GM21381 (cell line): ENCODE data around the gene CD82.
"Not testable (repeated sequence)": the region's sequence is repeated elsewhere in the genome, so short reads cannot be mapped to it uniquely, and the experiment has no call there.

Experiments used
- ATAC-seq: cut with Tn5 transposase; IDR thresholded peaks from one replicate; pipeline ENCODE4 v1.9.1; 2021; ENCODE audit warnings: mild to moderate bottlenecking, moderate library complexity; ENCODE audit not compliant: unreplicated experiment

The CD82 gene

DNA sequence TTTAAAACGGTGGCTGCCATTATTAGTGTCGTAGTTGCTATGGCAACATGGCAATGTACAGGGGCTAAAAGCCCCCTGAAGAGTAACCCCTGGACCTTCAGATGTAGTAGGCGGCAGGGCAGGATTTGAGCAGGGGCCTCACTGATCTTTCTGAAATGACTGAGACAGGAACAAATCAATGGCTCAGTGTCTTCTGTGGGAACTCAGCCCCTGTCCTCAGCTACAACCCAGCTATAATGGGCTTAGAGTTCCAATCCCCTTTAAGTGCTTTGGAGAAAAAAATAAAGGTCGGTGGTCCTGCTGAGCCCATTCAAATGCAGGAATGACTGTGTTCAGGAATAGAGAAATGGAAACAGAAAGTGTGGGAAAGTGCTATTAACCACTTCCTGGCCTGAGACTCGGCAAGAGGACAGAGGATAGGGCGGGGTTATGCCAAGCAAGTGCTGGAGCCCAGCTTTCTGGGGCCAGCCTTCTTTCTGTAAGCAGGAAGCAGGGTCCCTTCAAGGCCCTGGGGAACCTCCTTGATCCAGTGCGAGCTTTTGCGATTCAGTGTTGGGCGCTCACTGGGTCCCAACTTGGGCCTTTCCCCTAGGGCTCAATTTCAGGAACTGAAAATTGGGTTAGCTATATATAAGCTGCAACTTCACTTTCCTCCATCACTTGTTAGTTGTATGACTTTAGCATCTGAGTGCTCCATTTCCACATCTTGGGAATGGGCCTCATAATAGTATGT, 6.1 kb upstream of the CD82 start:
- ATAC-seq = peak; percentile 77

DNA sequence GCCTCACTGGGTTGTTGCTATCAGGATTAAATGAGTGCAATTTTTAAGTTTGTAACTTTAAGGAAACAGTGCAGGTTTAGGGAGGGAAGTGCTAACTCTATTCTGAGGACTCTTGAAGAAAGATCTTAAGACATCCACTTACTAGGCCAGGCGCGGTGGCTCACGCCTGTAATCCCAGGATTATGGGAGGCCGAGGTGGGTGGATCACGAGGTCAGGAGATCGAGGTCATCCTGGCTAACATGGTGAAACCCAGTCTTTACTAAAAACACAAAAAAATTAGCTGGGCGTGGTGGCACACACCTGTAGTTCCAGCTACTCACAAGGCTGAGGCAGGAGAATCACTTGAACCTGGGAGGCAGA, 5.5 kb upstream of the CD82 start:
- not testable (repeated sequence) for ATAC-seq

DNA sequence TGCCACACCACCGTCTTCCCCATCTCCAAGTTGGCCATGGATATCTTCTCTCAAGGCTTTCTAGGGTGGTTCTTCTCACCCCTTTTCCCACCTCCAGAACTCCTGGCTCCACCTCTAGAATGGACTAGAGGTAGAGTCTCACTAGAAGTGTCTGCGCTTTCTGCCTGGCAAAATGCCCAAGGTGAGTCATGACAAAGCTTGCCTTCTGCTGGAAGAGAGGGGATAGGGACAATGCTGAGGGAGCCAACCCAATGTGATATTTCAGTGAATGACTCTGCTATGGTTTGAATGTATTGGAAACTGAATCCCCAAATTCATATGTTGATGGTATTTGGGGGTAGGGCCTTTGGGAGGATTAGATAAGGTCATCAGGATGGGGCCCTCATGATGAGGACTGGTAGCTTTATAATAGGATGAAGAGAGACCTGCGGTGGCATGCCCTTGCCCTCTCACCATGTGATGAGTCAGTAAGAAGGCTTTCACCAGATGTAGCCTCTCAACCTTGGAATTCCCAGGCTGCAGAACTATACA, 4.1 kb upstream of the CD82 start:
- no peak for ATAC-seq

DNA sequence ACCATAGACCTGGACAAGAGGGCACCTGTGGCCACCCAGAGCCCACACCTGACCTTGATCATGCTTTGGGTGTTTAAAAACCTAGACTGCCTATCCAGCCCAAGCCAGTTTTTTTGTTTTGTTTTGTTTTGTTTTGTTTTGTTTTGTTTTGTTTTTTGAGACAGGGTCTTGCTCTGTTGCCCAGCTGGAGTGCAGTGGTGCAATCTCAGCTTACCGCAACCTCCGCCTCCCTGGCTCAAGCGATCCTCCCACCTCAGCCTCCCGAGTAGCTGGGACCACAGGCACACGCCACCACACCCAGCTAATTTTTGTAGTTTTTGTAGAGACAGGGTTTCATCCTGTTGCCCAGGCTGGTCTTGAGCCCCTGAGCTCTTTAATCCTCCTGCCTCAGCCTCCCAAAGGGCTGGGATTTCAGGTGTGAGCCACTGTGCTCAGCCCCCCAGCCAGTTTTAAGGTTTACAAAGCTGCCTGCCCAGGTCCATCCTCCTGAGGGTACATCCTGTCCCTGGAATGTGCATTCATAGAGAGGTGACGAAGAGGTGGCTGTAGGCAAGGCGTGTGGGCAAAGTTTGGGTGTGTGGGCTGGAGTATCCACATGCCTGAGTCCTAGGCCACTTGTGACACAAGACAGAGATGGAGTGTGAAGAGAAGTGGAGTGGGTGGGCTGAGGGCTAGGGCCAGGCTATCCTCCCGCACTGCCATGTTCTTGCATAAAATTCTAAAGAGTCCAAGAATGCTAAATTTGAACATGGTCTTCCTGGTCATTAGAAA, 3.3 kb upstream of the CD82 start:
- no peak for ATAC-seq

DNA sequence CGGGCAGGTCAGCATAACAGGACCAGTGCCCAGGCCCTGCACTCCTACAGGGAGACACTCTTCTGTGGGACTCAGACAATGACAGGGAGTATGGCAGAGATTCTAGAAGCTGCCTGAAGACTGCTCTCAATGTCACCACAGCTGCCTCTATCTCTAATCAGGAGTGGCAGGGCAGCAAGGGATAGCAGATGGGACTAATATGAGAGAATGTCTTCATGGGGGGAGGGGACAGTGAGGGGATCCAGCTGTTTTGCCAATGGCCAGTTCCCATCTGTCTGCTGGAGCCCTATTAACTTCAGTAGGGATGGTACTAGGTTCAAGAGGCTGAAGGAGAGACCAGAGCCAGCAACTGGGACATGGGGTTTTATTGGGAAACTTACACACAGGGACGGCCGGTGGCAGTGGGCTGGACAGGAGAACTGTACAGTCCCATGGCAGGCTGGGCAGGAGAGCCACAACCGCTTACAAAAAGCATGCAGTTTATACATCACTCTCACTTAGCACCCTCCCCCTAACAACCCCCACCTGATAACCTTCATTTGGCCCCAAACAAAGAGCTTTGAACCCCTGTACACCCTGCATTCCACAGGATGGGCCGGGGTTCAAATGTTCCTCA, 2.5 kb upstream of the CD82 start:
- no peak for ATAC-seq

DNA sequence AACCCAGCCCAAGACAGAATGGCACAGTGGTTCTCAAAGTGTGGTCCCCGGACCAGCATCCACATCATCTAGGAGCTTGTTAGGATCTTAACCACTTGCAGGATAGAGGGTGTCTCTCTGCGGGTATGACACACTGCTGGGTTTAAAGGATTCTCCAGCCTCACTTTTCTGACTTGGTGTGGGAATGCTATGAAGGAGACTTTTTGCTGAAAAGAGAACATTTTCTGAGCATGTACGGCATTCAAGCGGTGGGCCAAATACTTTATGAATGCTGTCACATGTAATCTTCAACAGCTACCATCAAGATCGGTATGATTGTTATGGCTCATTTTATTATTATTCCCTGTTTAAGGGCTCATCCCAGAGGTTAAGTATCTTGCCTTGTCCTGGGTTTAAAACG, 1.8 kb upstream of the CD82 start:
- no peak for ATAC-seq

DNA sequence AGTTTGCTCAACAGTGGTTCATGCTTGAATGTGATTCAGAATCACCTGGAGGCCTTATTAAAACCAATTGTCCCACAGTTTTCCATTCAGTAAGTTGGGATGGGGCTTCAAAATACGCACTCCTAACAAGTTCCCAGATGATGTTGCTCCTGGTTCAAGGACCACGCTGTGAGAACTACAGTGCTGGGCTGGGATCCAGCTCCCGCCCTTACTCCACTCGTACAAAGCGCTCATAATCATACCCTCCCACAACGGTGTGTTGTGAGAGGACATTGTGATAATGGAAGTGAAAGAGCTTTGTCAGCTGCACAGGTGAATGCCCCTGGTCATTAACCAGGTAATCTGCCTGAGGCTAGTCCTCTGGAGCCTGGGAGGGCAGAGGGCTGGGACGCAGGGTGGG, 1.3 kb upstream of the CD82 start:
- ATAC-seq = no peak

DNA sequence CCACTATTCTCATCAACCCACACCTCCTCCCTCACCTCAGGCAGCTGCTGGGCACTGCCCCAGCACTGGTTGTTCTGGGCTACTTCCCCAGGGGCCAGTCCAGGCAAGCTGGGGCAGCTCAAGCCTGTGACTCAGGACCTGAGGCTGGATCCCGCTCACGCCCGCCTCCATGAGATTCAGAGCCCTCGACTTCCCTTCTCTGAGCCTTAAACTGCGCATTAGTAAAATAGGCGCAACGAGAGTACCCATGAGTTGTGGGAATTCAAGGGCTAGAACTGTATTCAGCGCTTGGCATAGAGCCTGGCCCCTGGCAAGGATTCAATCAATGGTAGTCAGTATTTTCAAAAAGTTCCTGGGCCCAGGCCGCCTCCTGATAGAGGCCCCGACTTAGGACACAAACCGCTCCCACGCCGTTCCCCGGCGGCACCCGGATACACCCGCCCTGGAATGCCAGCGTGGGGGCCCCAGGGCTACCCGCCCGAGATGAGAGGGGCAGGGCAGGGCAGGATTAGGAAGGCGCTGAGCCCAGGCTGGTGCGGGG, 723 bp upstream of the CD82 start:
- ATAC-seq = no peak

DNA sequence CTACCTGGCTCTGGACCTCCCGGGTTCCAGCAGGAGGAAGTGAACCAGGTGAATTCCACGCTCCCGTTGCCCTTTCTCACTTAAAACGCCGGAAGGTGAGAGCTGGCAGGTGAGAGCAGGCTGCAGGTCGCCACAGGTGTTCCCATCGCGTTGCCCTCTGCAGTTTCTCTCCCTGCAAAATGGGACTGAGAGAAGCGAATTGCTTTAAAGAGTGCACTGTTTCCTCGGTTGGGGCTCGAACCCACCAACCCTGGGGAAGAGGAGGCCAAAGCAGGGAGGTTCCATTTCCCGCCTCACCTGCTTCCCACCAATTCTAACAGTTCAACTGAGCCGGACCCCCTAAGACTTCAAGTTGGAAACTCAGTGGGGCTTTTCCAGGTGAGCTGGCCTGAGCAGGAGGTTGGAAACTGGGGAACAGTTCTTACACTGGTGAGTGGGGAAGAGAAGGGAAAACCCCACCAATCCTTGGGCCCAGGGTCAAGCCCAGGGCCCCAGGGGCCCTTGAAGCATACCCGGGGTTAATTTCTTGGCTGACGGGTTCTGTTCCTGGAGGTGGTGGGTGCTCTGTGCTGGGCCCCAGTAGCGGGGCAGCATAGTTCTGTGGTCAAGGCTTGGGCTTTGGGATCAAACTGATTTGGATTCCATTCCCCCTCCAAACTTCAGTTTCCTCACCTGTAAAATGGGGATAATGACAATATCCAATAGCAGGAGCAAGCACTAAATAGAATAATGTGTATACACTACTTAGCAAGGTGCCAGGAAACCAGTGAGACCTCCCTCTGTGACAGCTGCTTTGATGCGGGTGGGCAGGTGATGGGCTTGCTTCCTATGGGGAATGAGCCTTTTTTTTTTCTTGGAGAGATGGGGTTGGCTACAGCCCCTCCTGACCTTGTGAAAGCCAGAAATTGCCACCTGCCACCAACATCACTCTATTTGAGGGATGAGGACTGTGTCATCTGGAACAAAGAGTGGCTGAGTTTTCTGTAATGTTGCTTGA, 788 bp downstream of the CD82 start:
- ATAC-seq = no peak

DNA sequence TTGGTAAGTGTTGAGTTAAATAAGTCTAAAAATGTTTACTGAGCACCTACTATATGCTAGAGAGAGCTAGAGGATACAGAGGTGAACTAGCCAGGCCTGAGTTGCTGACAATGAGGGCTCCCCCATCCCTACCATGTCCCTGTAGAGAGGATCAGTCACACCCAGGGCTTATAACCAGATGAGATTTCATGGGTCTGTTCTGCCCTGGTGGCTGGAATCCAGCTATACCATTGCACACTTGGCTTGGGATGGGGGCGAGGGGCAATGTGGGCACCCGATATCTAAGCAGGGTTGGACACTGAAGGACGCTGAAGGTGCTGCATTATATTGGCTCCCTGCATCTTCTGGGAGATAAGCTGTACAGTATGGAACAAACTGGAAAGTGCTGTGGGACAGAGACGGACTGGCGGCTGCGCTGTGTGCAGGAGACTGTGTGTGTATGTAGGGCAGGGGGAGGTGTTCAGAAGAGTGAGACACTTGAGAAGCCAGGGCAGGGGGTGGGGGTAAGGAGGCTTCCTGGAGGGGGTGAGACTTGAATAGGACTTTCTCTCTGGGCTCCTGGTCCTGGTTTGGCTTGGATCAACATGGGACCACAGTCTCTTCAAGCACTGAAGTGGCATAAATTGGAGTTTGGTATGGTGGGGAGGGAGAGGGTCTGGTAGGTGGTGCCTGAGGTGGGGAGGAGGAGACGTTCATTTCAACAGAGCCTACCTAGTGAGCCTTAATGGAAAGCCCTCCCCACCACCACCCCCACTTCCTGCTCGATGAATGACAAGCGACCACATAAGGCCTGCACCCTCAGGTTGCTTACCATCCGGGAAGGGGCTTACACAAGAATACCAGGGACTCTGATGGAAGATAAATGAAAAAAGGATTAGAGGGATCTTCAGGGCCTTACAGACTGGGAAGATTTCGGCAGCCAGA, 1.8 kb downstream of the CD82 start:
- no peak for ATAC-seq

DNA sequence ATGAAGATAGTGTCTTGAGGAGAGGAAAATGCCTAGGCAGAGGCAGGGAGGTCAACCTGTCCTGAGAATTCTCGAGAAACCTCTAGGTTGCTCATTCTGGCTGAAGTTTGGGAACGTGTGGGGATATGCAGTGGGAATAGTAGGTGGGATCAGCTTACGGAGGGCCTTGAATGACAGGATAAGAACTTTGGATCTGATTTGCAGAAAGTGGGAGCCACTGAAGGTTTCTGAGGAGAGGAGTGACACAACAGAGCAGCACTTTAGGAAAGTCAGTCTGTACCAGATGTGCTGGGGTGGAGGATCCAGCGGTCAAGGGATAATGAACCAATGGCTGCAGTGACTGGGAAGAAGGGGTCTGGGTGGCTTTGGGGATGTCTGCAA, 2.4 kb downstream of the CD82 start:
- no peak for ATAC-seq

DNA sequence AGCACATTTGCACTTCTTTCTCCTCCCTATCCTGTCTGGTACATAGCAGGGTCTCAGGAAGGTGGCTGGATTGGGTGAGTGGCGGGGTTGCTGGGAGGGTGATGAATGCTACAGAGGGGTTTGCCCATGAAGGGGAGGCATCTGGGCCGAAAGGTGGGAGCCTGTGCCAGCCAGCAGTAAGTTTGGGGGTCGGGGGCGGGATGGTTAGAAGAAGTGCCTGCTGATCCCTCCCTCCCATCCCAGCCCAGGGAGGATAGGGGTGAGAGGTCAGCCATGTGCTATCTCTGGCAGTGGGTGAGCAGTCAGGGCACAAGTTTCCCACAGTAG, 2.8 kb downstream of the CD82 start:
- no peak for ATAC-seq

DNA sequence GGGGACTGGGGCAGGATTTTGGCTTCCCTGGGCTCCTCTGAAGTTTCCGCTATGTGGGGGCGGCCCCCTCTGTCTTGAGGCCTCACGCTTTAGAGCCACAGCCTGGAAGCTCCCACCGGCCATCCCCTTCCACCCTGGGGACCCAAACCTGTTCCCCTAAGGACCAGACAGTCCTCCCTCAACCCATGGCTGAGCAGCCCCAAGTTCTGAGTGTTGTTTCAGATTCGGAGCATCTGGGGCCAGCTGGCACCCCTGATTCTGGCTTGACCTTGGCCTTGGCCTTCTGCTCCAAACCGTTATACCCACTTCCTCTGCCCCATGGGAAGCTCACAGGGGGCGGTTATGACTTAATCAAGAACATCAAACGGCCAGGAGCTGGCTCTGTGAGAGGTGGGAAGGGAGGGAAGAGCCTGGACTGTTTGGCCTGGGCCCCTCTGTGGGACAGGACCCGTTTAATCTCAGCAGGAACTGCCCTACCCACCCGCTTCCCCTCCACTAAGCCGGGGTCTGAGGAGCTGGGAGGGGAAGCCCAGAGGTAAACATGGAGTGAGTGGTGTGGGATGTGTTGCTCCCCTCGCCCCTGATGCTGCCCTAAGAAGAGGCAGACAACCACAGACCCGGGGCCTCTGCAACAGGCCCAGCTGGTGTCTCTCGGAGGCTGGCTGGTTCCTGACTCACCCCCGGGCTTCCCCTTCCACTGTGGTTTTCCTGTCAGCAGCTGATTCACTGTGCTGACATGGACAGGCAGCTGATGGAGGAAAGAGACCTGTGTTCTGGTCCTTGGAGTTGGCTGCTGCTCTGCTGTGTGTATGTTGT, 3.4 kb downstream of the CD82 start:
- ATAC-seq = peak; percentile 34

DNA sequence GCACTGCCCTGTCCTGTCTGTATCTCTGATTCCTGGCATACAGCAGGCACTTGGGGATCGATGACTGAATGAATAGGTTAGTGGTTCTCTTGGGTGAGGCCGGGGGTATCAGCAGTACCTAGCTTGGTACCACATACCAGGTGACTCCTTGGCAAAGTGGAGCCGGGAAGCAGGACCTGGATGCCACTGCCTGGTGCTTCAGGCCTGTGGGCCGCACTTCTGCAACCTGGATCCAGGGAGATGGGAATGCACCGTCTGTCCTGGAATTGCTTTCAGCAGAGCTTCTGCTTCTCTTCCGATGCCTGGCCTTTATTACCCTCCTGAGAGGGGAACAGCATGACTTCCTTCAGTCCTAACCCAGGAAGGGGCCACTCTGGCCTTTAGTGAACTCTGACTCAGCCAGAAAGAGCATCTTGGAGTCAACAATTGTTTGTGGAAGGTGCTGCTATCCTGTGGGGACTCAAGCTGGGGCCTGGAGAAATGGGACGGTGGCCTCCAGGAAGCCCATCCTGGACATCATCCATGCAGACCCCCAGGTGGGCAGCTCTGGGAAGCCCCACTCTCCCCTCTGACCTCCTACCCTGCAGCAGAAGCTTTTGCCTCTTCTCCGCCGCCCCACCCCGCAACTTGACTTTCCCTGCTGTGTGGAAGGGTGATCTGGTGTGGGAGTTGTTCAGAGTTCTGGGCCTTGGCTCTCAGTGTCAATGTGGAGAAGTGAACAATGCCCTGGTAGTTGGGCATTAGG, 5.1 kb downstream of the CD82 start:
- no peak for ATAC-seq

DNA sequence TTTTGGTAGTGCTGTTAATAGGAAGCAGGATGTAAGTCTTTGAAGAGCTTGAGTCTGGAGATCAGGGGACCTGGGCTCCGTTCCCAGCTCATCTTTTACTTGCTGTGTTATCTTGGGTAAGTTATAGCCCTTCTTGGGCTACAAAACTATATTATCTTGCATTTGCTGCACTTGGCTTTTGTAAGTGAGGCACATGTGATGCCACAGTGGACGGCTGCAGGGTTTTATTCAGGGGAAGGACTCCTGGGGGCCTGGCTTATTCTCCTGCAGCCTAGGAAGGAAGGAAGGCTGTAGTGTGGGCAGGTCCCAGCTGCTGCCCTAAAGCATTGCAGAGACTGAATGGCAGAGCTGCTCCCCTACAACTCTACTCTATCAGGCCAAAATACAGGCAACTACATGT, 6.4 kb downstream of the CD82 start:
- ATAC-seq = no peak

DNA sequence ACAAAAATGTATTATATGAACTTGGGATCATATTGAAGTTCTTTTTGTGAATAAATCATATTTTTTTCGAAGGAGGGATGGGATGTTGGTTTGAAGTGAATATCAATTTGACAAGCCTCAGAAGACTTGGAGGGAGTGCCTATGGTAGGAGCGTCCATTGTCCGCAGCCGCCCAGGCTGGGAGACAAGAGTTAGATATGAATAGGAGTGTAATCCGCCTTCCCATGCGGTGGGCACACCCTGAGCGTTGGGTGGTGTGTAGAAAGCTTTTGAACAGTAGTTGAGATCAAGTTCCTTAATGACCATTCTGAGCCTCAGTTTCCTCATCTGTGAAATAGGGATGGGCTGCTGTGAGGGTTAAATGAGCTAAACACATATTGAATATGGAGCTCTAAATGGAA, 7.0 kb downstream of the CD82 start:
- ATAC-seq = no peak

DNA sequence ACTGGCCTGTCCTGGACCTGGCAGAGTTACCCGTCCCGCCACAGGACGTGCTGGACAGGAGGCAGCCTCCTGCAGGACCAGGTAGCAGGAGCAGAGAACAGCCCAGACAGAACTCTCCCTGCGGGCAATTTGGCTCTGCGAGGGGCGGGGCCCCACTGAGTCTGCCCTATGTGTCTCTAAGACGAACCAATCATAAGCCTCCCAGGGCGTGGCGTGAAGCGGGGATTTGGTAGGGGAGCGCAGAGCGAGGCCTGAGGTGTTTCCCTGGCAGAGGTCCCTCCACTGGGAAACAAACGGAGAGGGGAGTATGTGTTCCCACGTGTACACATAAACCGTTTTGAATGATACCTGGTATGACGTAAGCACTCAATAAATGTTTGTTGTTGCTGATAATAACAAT, 7.4 kb downstream of the CD82 start:
- no peak for ATAC-seq

DNA sequence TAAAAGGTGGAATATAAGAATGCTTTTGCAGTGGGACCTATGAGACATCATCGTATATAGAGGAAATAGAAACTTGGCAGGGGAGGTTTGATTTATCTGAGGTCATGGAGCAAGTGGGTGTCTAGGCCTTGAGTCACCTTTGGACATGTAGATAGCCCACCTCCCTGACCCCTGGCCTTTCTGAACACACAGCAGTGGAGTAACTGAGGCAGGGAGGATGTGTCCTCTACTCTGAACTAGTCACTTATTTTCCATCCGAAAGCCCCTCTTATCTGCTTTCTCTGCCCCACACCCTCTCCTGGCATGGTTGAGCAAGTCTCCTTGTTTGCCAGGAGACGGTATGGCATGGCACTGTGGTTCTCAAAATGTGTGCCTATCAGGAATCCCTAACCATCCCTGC, 7.9 kb downstream of the CD82 start:
- no peak for ATAC-seq
